ENCODE data around the gene SEPTIN5.

Gene SEPTIN5

DNA sequence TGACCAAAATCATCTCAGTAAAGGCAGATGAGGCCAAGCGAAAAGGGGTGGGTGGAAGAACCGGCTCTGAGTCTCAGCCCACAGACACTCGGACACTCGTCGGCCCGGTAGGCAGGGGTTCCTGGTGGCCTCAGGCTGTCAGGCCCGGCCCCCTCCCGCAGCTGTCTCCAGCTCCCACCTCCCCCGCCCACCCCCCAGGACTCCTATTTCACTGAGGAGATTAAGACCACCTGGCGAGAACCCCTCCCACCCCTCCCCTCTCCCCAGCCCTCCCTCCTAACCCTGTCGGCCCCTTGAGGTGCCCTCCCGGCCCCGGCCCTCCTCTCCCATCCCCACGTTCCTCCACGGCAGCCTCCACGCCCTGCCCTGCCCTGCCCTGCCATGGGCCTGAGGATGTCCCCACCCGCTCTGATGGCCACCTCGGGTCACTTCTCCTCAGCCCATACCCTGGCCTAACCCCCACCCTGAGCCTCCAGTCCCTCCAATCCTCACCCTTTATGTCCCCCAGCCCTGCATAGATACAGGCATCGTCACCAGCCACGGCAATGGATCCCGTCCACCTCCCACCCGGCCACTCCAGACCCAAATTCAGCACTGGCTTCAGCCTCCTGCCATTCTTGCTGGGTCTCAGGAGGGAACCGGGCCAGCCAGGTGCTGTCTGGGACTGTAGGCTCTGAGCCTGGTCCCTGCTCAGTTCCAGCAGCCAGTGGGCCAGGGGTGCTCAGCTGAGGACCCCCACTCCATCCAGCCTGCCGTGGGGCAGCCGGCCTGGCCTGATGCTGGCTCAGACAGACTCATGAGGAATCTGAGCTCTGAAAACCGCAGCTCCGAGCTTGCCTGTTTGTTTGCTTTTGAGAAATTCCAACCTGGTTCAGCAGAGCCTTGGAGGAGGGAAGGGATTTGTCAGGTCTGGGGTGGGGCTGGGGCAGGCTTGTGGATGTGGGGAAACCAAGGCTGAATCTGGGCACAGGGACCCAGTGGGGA is 36.5 kb downstream of the SEPTIN5 start:
- DNase-seq: no peak

DNA sequence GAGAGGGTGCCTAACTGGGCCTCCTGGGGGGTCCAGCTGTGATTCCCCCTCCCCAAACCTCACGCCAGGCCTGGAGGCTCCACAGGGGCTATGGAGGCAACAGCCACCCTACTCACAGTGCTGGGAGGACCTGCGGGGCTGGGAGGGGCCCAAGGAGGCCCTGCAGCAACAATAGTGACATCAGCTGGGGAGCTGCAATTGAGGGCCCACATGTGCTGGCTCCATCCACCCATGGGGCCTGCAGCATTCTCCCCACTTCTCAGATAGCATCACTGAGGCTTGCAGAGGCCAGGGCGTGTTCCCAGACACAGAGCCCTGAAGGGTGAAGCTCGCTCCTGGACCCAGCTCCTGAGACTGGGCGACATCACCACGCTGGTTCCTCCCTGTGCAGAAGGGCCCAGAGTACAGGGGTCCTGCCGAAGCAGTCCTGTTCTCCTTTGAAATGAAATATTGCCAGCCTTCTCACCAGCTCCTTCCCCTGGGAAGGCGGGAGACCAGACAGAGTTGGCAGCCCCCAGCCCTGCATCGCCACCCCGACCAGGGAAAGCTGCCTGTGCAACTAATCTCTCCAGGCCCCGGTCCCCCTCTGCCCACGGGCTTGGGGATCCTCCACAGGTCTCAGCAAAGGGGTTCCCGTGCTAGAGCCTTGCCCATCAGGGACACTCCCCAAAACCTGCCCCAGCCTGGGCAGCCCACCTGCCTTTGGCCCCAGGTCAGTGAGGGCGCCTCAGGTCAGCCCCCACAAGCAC is 37.4 kb downstream of the SEPTIN5 start:
- no peak for DNase-seq

DNA sequence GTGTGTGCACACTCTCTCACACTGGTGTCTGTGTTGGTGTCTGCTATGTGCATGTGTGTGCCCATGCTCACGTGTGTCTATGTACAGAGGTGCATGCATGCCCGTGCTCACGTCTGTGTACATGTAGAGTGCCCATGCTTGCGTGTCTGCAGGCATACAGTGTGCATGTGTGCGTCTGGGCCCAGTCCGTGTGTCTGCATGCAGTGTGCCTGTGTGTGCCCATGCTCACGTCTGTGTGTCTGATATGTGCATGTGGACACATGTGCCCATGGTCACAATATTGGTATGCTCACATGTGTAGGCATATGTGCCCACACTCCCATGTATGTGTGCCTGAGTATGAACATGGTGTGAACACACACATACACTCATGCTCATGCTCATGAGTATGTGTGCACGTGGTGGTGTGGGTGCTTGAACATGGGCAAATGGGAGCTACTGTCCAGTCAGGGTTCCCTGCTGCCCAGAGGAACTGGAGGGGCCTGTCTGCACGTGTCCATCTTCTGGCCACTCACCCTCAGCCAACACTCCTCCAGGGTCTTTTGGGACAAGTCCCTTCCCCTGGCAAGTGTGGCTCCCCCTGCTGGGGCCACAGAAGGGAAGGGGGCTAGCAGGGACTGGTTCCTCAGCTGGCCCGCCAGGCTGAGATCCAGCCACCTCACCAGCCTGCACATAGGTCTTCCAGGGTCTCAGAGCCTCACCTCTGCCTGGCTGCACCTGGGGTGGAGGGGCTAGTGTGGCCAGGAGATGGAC is 39.0 kb downstream of the SEPTIN5 start:
- DNase-seq: no peak

DNA sequence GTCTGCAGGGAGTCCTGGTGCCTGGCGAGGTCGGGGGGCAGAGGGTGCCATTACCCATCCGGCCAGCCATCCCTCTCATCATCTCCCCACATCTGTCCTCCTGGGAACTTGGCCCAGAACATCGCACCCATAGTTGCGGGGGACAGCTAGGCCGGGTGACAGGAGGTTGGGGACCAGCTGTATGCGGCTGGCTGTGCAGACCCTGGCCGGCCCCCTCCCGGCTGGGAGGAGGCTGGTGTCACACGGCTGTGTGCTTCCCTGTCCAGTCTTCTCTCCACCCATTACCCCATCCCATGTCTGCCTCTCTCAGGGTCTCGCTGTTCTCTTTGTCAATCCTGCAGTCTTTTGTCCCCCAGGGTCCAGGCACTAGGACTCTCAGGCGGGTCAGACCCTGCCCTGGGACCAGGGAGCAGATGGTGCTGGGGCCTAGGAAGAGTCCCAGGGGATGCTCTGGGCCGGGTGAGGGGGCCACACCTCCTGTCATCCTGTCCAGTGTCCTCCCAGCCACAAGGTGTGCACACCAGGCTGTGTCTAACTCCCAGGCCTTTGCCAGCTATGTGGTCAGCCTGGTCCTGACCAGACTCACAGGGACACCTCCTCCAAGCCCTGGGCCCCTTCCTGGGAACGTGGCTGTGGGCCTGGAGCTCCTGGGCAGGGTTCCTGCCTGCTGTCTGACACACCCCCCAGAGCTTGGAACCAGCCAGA is 39.8 kb downstream of the SEPTIN5 start:
- no peak for DNase-seq

DNA sequence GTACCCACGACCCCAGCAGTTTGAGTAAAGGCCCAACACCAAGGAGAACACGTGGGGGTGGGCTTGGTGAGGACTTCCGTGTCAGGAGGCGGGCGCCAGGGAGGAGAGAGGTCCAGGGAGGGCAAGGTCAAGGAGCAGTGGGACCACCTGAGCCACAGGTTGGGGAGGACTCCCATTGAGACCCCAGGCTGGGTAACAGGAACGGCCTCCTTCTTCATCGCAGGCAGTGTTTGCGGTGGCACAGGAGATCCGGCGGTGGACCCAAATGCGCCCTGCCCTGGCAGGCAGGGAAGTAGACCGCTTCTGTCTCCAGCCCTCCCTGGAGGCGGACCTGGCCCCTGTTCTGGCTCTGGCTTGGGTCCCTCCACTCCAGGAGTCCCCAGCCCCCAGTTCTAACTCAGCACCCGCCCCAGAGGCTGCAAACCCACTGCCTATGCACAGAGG is 40.4 kb downstream of the SEPTIN5 start:
- no peak for DNase-seq

DNA sequence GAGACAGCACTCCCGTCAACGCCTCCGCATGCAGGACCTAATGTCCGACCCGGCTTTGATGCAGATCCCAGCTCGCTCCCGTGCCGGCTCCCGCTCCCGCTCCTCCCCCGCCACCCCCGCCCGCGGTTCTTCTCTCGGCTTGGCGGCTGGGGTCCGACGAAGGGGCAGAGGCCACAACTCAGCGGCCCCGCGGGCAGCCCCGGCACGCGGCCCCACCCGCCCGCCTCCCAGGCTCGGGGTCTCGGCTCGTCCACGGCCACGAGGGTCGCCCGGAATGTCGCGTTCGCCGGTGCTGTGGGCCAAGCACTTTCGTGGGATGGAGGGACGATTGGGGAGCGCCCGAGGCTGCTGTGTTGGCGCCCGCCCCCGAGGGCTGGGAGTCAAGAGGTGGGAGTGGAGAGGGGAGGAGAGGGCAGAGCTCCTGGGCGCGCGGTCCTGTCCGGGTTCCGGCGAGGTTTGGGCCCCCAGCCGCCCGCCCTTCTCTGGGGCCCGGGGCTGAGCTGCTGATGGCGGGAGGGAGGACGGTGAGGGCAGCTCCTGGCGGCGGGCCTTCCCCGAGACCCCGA is 40.9 kb downstream of the SEPTIN5 start:
- no peak for DNase-seq

DNA sequence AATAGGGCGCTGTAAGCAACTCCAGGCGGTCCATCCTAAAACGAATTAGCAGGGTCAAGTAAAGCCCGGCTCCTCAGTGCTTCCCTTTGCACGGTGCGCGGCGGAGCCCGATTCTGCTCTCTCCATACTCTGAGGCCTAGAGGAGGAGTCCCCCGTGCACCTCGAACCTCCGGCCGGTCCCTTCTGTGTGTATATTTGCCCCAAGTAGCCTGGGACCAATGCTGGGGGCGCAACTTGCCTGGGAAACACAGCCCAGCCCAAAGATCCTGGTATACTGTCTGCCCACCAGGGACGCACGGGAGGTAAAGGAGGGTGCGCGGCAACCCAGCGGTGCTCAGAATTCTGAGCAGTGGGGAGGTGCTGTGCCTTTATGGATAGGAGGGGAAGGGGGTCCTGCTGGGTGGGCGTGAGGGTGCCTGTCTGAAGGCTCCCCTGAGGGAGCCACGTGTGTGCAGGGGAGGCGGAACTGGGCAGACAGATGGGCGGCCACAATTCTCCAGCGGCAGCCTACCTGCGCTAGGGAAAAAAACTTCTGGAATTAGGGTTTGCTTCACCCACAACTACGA is 41.5 kb downstream of the SEPTIN5 start:
- DNase-seq: no peak

DNA sequence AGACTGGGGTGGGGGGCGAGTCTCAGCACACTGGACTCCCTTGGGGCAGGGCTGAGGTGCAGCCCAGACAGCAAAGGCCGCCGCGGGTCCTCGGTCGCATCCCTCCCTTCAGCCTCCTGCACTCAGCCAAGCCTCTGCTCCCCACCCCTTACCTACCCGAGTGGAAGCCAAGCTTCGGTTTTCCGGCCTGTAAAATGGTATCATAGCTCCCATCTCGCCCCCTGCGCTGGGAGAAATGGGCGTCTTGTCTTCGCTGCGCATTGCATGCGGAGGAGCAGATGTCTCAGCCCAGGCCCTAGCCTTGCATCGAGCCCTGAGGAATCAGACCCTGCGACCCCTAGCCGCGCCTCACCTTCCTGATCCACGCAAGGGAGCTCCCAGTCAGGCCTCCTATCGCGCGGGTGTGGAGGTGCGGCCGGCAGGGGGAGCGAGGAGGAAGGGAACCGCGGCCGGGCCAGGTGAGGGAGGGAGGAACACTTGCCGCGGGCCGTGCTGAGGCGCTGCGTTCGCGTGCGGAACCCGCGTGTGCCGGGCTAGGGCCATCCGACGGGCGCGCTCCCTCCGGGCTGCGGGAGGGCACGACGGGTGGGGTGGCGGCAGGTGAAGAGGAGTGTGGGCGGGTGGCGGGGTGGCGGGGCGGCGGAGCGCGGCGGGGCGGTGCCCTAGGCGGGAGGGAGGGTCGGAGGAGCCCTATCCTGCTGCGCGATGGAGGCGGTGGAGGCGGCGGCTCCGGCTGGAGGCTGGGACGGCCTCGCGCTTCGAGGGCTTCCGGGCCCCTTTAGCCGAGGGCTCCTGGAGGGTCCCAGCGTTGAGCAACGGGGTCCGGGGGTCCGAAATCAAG is 42.2 kb downstream of the SEPTIN5 start:
- no peak for DNase-seq

DNA sequence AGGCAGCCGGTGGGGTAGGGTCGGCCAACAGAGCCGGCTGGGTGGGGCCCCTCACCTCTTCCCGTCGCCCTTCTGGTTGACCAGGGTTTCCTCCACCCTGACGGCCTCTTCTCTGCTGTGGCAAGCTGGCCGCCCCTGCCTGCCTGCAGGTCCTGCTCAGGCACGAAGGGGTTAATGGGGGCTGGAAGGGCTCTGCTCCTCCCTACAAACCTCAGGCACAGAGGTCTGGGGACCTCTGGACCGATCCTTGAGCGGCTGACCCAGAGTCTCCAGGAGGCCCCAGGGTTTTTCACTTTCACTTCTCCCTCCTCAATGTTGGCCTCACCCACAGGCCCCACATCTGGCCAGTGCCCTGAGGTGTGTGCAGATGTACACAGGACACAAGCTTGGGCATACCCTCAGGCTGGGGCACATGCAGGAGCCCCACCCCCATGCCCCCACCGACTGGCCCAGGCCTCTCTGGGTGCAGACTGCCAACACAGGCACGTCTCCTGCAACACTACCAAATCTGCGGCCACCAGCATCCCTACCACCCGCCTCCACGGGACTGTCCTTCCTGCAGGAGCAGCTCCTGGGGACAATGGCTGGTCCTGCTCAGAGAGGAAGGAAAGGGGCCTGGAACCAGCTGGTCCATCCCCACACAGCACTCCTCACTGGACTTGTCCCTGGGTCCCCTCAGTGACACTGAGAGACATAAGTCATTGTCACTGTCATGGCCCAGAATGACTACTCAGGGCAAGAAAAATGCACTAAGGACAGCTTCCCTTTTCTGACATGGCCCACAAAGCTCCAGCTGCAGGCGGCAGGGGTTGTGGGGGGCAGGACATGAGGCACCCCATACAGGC is 43.1 kb downstream of the SEPTIN5 start:
- no peak for DNase-seq

DNA sequence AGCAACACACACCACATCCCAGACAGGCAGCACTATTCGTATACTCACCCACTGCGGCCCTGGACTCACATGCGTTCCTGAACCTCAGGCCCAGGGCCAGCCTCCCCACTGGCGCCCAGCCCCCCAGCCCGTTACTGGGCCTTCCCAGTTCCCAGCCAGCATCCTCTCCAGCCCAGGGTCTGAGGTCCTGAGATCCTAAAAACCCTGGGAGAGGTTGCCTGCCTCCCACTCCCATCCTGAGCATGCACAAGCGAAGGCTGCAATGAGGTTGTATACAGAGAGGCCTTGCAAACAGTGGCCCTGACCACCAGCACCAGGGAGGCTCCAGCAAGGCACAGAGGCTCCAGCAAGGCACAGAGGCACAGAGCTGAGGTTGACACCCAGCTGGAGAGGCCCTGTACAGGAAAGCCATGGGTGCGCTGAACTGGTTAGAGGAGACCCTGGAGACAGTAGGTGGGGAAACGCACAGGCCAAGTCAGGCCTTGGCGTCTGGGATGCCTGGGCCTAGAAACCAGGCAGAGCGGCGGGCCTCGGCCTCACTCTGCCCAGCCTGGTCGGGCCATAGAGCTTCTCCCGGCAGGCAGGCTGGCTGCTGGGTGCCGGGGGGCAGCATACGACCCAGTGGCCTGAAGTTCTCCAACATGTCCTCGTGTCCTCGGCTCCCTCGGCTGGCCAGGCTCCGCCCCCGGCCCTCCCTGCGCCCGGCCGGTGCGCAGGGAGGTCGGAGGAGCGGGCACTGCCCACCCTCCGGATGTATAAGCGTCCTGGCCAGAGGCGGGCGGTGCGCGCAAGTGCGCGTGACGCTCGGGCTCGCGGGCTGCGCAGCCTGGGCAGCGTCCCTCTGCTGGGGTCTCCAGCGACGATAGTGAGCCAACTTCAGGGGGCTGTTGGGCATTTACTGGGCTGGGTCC is 43.9 kb downstream of the SEPTIN5 start:
- DNase-seq: no peak

DNA sequence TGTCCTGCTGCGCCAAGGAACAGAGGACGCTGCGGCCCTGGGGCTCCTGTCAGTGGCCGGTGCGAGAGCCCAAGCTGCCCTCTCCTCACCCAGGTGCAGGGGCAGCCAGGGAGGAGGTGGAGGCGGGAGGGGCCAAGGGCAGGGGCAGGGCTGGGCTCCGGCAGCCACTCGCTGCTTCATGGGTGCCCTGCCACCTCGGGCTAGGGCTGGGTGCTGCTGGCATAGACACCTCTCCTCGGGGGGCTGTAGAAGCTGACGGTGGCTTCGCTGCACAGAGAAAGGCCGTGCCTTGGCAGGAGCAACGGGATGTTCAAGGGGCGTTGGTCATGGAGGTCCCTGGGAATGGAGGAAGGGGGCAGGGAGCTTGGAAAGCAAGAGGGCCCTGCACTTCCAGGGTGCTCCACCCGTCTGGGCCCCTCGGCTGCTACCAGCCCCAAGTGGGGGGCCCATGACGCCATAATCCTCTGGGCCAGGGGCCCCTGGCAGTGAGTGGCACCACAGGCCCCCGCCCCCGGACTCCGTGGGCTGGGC is 44.7 kb downstream of the SEPTIN5 start:
- no peak for DNase-seq

DNA sequence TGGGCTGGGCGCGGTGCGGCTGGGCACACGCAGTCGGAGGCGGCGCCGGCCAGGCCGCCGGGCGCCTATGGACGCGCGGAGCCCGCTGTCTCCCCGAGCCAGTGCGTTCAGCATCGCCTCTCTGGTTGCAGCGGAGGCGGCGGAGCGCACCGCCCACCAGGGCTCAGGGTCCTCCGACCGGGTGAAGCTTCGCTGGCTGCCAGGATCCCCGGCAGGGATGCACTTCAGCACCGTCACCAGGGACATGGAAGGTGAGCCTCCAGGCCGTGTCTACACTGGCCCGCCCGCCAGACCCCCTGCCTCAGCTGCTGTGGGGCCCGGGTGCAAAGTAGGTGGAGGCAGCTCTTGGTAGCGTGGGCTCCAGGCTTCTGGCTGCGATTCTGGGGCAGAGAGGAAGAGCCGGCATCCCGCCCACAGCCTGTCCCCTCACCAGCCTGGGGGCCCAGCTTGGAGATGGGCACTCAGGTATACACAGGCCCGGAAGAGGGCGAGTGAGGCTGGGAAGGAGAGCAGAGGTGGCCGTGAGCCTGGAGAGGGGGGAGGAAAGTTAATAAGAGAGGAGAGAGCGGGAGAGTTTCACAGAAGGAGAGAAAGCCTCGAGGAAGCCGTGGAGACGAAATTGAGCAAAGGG is 45.2 kb downstream of the SEPTIN5 start:
- DNase-seq: no peak

DNA sequence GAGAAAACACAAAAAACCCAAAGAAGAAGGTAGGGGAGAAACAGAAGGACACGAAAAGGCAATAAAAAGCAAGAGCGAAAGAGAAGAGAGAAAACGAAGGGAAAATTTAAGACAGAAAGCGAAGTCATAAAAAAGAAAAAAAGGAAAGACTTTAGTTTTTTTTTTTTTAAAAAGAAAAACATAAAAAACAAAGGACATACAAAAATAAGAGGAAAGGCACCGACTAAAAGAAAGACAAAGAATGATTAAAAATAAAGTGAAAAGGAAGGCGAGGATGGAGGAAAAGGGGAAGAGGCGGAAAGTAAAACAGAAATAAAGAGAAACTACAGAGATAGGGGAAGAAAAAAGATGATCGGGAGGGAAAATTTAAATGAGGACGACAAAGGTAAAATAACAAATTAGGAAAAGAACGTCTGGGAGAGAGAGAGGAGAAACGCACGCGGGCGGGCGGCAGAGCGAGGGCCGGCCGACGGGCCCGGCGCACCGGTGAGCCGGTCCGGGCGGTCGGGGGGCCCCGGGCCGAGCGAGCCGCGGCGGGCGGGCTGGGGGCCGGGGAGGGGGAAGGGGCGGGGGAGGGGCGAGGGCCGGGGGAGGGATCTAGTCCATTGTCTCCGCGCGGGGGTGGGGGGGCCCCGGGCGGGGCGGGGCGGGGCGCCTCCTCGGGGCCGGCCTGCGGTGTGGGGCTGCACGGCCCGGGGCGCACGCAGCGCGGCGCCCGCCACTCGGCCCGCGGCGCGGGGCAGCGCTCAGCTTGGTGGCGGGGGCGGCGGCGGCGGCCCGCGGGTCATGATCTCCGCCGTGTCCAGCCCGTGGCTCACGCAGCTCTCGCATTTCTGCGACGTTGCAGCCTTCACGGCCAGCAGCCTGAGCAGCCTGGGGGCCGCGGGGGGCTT is 46.0 kb downstream of the SEPTIN5 start, which contains the start of gene TBX1:
Gene TBX1 (plus strand): TSS at position 721 of the 893 bp plus-strand sequence. CDS start 66 bp downstream, at position 787.
- DNase-seq: no peak

DNA sequence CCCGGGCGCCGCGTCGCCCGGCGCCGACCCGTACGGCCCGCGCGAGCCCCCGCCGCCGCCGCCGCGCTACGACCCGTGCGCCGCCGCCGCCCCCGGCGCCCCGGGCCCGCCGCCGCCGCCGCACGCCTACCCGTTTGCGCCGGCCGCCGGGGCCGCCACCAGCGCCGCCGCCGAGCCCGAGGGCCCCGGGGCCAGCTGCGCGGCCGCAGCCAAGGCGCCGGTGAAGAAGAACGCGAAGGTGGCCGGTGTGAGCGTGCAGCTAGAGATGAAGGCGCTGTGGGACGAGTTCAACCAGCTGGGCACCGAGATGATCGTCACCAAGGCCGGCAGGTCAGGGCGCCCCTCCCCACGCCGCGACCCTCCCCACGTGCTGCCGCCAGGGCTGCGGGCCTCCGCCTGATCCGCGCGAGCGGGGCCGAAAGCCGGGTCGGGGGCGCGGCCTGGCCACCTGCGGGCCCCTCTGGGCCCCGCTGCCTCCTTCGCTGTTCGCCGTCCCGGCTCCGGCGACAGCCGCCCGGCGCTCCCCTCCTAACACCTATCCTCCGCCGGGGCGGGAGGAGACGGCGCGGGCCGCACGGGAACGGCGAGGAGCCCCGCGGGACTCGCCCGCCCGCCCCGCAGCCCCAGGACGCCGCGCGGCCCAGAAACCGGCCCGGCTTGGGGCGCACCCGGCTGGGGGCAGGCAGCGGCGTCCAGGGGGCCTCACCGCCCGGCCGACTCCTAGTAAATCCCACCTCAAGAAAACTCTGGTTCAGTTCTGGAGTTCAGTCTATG is 46.8 kb downstream of the SEPTIN5 start:
- DNase-seq: no peak

DNA sequence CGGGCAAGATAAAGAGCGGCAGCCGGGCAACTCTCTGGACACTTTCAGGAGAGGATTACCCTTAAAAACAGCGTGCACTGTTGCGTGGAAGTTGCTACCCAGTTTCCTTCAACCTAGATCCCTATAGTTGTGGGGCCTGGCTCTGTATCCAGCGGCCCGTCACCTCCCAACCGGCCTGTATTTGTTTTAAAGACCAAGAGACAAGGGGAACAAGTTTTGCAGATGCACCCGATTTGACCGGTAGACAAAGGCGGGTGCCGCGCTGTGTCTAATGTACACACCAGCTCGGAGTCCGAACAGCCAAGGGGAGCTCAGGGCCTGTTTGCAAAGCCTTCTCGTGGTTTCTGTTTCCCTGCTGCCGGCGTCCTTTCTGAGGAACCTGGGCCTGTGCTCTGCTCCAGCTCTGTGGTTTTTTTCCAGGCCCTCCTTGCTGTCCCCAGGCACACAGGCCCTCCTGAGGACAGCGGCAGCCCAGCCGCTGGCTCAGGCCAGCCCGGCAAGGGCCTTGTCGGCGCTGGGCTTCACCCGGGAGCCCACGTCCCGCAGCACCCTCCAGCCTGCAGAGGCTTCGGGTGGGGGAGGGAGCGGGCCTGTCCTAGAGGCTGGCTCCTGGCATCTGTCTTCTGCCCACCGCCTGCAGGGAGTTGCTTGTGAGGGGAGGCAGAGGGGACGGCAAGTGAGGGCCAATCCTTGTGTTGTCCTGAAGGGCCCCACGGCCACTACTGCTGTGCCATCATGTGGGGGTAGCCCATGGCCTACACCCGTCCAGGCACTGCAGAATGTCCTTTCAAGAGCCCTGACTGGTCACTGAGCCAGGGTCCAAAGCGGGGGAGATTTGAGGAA is 47.6 kb downstream of the SEPTIN5 start:
- DNase-seq: no peak

Measured in hippocampal formation (tissue), 2 donors.